ENCODE measurements around the gene SYNM.

SYNM gene

DNA sequence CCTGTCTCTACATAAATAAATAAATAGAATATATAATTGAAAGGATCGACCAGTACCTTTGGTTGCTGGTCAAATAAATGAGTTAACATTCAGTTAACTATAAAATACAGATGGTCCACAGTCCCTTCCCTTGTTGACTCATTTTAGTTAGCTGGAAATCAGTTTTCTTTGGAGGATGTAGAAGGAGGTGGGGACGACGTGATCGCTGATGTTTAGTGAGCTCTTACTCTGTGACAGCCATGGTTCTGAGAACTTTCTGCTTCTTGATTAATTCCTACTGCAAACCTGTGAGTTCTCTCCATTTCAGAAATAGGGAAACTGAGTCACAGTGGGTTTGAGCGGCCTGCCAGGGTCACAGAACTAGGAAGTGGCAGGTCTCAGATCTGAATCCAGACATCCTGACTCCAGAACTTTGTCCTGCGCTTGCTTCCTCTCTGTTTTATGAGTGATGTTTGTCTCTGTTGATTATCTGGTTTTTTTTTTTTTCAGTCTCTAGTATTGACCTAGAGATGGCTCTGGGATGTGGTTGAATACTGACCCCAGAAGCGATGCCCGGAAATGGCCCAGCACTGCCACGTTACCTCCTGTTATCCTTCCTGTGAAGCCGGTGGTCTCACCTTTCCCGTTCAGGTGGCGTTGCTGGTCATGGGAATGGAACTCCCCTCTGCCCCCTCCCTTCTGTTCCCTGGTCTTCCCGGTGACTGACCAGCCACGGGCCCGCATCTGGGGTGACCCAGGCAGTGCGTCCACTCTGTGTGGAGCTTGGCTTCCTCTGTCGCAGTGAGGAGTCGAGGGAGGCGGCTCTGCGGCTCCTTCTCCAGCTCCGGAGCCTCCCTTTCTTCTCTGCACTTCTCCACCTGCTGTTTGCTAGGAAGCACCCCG is 18.2 kb downstream of the SYNM start:
- DNase-seq (ENCODE audit: low read depth) = no peak

DNA sequence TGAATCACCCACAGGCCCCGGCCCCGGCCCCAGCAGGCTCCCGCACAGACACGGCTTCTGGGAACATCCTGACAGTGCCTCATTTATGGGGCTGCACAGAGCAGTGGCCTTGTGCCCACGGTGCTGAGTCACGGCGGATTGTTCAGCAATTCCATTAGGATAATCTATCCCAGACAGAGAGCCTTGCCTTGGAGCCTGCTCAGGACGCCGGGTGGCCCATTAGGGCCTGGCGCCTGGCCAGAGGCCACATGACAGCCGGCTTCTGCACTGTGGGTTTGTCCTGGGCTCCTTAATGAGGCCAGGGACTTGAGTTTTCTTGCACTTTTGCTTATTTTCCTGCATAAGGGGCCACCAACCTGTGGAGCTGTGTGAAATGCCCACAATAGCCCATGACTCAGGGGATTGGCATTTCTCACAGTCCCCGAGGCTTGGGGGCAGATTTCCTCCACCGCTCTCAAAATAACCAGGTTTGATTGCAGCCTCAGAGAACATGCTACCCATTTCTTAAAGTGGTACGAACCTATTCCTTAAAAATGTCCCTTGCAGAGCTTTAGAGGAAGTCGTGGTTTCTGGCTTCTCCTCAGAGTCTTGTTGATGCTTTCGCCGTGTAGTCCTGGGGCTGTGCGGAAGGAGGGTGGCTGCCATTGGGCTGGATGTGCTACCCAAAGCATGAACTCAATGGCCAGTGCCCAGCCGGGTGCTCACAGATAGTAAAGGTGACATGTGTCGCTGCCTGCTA is 19.0 kb downstream of the SYNM start:
- DNase-seq (ENCODE audit: low read depth) = peak; percentile 93

DNA sequence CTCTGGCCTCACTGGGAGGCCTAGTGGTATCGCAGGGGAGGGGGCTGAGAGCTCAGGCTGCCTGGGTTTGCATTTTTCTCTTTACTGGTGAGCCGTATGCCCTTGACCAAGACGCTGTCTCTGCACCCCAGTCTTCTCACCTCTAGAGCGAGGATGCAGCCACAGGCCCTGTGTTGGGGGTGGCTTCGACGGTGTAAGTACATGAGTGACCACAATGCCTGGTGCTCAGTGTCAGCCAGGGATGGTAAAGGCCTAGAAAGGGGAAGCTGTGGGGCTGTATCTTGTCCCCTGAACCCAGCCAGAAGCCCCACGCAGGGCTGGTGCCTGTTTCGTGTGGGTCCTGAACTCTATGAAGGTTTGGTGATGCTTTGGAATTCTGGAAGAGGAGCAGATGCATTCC is 19.8 kb downstream of the SYNM start:
- no peak for DNase-seq (ENCODE audit: low read depth)

DNA sequence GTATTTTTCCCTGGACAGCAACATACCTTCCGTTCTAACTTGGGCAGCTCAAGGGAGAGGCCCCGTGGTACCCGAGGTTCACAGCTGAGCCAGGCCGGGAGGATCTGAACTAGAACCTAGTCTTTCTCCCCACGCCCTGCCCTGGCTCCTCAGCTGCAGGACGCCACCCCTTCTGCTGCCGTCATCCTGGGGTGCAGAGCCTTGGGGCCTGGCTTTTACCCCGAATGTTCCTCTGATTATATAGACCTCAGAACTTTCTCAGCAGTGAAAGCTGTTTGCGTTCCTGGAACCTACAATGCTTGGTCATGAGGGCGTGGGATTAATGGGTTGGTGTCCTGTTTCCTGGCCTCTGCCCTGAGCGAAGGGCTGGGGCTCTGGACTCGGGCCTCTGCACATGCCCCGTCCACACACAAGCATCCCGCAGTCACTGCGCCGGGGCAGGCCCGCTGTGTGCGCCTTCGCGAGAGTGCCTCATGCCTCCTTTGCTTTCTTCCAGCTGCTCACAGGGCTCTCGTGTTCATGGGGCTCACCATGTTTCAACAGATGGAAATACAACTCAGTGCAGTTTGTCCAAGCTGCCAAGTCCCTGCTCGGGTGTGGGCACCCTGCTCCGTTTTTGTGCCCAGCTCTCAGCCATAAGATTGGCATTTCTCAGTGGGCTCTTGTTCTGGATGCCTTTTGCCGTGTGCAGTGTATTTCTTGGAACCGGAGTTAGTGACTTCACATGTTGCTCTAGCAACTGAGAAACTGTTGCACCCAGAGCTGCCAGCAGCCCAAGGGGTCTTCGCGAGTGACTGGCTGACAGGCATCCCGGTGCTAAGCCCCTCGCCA is 20.4 kb downstream of the SYNM start:
- no peak for DNase-seq (ENCODE audit: low read depth)

DNA sequence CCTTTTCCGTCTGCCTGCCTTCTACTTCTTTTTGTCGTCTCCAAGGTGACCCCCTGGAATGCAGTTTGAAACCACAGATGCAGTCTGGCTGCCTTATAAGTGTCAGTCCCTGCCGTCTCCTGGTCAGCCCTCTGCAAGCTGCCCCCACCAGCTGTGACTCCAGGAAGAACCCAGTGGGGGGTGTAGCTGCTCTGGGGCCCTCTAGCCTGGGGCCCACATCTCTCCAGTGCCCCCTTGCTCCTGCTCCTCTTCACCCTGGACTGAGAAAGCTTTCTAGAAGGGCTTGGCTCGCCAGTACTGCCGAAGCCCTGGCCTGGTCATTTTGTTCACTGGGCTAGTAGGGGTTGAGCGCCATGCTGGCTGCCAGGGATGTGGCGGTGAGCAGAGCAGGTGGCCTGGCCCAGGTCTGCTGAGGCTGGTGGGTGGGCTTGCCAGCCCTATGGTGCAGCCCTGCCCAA is 21.3 kb downstream of the SYNM start:
- DNase-seq (ENCODE audit: low read depth) = no peak

DNA sequence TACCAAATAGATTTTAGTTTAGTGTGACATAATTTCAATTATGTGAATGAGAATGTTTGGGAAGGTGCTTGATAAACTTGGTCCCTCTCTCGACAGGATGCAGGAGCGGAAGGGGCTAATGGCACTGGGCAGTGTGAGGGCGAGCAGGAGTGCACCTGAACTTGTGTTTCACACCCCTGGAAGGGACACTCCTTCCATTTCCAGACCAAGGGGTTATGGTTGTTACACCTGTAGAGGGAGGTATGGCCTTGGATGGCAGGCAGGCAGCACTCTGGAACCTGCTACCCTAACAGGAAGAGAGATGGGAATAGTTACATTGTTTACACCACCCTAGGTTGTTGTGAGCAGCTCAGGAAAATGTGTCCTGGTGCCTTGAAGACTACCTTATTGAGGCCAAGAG is 22.1 kb downstream of the SYNM start:
- DNase-seq (ENCODE audit: low read depth) = no peak

DNA sequence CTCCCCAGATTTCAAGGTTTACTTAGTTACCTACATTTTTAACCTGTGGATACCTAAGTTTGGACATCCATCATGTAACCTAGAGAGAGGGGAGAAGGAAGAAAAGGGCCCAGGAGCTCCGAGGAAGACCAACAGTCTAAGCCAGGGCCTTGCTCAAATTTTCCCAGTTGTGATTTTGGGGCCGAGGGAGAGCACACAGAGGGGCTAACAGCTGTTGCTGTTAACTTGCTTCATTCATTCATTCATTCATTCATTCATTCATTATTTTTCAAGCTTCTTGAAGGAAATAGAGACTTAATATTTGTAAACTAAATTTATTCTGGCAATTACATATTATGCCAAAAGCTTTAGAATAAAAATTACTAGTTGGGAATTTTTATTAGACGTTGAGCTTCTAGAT is 22.9 kb downstream of the SYNM start:
- DNase-seq (ENCODE audit: low read depth) = no peak

DNA sequence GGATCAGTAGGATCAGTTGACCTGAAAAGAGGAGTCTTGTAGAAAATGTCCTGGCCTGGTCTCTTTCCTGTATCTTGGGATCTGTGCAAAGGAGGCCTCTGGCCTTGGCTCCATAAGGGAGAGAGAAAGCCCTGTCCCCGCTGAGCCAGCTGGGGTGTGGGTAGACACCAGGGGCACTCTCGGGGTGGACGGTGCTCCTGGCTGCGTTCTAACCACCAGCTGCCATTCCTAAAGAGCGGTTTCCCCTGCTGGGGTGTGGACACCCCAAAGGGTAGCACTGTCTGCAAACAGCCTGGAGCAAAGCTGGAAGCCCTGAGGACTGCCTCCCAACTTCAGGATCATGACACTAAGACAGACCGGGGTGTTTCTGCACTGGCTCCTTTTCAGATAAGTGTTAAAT is 23.5 kb downstream of the SYNM start:
- DNase-seq (ENCODE audit: low read depth) = no peak

- DNase-seq (ENCODE audit: low read depth) = no peak
Measured at GRCh38 chr15:99129644-99130043, 24.8 kb downstream of the SYNM start.

DNA sequence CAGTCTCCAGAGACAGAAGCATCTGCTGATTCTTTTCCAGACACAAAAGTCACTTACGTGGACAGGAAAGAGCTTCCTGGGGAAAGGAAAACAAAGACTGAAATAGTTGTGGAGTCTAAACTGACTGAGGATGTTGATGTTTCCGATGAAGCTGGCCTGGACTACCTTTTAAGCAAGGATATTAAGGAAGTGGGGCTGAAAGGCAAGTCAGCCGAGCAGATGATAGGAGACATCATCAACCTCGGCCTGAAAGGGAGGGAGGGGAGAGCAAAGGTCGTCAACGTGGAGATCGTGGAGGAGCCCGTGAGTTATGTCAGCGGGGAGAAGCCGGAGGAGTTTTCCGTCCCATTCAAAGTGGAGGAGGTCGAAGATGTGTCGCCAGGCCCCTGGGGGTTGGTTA is 25.4 kb downstream of the SYNM start:
- no peak for DNase-seq (ENCODE audit: low read depth)

- DNase-seq (ENCODE audit: low read depth) = no peak
Measured at GRCh38 chr15:99130765-99131440, 26.0 kb downstream of the SYNM start.

GRCh38 chr15:99131441-99132023 is 26.7 kb downstream of the SYNM start:
- no peak for DNase-seq (ENCODE audit: low read depth)

DNA sequence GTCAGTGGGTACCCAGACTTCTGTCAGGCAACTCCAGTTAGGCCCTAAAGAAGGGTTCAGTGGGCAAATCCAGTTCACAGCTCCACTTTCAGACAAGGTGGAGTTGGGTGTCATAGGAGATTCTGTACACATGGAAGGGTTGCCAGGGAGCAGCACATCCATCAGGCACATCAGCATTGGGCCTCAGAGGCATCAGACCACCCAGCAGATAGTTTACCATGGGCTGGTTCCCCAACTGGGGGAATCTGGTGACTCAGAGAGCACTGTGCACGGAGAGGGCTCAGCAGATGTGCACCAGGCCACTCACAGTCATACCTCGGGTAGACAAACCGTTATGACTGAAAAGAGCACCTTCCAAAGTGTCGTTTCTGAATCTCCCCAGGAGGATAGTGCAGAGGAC is 27.2 kb downstream of the SYNM start:
- no peak for DNase-seq (ENCODE audit: low read depth)

DNA sequence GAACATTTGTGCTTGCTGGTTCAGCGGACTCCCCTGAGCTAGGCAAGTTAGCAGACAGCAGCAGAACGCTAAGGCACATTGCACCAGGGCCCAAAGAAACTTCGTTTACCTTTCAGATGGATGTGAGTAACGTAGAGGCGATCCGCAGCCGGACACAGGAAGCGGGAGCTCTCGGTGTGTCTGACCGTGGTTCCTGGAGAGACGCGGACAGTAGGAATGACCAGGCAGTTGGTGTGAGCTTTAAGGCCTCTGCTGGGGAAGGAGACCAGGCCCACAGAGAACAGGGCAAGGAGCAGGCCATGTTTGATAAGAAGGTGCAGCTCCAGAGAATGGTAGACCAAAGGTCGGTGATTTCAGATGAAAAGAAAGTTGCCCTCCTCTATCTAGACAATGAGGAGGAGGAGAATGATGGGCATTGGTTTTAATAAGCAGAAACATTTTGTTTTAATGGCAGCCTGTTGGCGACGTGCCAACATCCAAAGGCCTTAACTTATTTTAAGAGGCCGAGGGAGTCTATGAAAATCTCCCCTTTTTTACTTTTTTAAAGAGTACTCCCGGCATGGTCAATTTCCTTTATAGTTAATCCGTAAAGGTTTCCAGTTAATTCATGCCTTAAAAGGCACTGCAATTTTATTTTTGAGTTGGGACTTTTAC is 27.9 kb downstream of the SYNM start:
- no peak for DNase-seq (ENCODE audit: low read depth)

DNA sequence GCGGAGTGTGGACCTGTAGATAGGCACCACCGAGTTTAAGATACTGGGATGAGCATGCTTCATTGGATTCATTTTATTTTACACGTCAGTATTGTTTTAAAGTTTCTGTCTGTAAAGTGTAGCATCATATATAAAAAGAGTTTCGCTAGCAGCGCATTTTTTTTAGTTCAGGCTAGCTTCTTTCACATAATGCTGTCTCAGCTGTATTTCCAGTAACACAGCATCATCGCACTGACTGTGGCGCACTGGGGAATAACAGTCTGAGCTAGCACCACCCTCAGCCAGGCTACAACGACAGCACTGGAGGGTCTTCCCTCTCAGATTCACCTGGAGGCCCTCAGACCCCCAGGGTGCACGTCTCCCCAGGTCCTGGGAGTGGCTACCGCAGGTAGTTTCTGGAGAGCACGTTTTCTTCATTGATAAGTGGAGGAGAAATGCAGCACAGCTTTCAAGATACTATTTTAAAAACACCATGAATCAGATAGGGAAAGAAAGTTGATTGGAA is 29.5 kb downstream of the SYNM start:
- DNase-seq (ENCODE audit: low read depth) = no peak

DNA sequence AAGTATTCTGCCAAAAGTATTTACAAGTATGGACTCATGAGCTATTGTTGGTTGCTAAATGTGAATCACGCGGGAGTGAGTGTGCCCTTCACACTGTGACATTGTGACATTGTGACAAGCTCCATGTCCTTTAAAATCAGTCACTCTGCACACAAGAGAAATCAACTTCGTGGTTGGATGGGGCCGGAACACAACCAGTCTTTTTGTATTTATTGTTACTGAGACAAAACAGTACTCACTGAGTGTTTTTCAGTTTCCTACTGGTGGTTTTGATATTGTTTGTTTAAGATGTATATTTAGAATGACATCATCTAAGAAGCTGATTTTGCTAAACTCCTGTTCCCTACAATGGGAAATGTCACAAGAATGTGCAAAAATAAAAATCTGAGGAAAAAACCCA is 30.3 kb downstream of the SYNM start:
- DNase-seq (ENCODE audit: low read depth) = peak; percentile 6

DNA sequence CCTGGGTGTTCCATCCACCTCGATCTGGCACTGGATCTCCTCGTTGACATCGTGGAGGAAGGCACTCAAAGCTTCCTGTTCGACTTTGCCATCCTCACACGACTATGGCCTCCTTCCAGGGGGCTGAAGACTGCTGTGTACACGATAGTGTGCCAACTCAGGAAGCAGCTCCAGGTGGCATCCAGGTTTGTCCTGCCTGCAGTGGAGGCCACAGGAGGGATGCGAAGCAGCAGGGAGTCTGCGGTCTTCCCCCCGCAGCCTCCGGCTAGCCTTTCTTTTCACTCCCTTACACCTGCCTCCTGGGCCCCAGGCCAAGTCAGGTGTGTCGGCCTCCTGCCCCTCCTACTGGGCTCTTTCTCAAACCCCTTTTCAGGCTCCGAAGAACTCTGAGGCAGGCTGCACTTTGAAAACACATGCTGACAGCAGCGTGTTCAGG is 32.2 kb downstream of the SYNM start:
- no peak for DNase-seq (ENCODE audit: low read depth)

DNA sequence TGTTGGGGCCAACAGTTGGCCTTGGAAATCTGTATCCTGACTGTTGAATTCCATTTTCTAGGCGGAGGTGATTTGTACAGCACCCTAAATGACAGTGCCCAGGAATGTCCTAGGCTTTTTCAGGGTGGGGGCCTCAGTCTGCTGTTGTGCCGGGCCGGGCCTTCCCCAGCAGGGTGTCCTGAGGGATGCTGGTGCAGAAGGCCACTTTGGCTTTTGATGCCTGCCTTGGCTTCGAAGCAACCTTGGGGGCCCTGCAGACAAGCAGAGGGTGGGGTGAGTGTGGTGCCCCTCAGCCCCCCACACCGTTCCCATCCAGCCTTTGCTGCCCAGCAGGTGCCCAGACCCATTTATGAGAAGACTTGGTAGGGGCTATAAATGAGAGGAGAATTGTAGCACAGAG is 33.0 kb downstream of the SYNM start:
- DNase-seq (ENCODE audit: low read depth) = no peak

DNA sequence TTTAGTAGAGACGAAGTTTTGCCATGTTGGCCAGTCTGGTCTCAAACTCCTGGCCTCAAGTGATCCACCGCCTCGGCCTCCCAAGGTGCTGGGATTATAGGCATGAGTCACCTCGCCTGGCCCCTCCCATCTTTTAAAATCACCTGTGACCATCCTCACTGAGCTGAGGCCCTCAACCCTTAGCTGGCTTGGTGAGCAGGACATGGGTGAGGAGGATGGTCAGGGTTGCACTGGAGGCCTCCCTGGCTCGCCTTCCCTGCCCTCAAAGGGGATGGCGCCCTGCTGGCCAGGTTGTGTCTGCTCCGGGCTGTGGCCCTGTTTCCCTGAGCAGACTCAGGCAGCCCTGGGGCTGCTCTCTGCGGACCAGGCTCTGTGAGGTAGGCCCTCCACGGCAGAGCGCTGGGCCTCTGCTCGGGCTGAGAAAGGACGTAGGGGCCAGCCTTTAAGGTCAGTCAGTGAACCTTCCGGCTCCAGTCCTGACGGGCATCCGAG is 33.7 kb downstream of the SYNM start:
- no peak for DNase-seq (ENCODE audit: low read depth)

DNA sequence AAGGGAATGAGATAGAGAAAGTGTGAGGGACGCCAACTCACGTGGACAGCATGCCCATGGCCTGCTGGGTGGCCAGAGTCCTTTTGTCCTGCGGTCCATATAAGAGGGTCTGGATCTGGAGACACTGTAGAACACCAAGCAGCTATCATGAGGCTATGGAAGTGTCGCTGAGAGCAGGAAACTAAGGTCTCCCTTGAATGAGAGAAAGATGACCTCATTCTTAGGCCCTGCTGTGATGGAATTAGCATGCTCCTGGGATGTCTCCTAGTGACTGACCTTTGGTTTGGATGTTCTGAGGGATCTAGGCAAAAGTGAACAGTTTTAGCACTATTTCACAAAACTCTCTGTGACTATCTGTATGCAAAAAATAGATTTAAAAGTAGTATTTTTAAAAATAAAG is 34.4 kb downstream of the SYNM start:
- DNase-seq (ENCODE audit: low read depth) = no peak

DNA sequence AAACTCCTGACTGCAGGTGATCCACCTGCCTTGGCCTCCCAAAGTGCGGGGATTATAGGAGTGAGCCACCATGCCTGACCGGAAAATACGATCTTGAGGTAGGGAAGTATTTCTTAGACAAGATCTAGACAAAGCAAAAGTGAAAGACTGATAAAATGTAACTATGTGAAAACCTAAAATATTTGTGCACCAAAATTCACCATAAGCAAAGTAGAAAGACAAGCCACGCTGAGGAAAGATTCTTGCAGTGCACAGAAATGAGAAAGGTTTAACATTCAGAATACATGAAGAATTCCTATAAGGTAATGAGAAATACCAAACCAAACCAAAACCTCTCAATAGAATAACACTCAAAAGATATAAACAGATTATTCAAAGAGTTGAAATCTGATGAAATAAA is 35.7 kb downstream of the SYNM start:
- no peak for DNase-seq (ENCODE audit: low read depth)
